ENCODE results near the gene SLC41A2. TPM values are rescaled to one million over a fixed set of nuclear protein-coding genes. Genes with fewer than 3 reads are reported as not detected.

Gene SLC41A2
- total and polyA plus RNA-seq, 9 of the 15 experiments (the other 6 are each of a cell fraction or from before 2014, with no cell fraction given): 0.01 to 0.89 (median 0.16) TPM; not detected in 1

GRCh38 chr12:104933778-104934177 is 24.3 kb downstream of the SLC41A2 start:
- POLR2A ChIA-PET: interaction anchor here (0.7 kb wide), 1 partner anchor 989 kb away, joined by 4 read pairs; no protein-coding TSS in a partner anchor
- FAIRE-seq: no peak
- no peaks in the 10 kb centered on the region for H3K36me3 ChIP-seq (ENCODE audit: control insufficient read depth, insufficient read depth, low read length)

More at GRCh38 chr12:104933778-104934177, 24.3 kb downstream of the SLC41A2 start:
- H3K4me3 ChIP-seq: no peak overlapping the region
- H4K20me1 ChIP-seq (replicated peaks; ENCODE audit: control insufficient read depth, insufficient read depth, low read length): no peaks in the 10 kb centered on the region
- in situ Hi-C loops (cut with MboI): no loop called here
- peaks cover 0 to 2% of the 10 kb centered on the region in 2 experiments; a peak in 2 of 5 replicates for H3K27me3 ChIP-seq (ENCODE audit: control insufficient read depth in 2 of 2, insufficient read depth in 2 of 2, low read length in 2 of 2)
- H3K27ac ChIP-seq (ENCODE audit: extremely low read depth, low read depth, low read length): no peak overlapping the region
- H3K9me1 ChIP-seq (ENCODE audit: control insufficient read depth, insufficient read depth, low read length): no peaks in the 10 kb centered on the region
- no peak overlapping the region for H3K9ac ChIP-seq (ENCODE audit: insufficient read depth in 1 of 2, low read depth in 2 of 2, low read length in 2 of 2)
- H2AFZ ChIP-seq (ENCODE audit: low read depth, low read length): no peak overlapping the region
- no TSS peak for BruUV-seq (replicated peaks)
- 6% methylated on average over 3 of the region's 3 CpGs for WGBS (ENCODE audit: insufficient coverage, low coverage, missing lambda C conversion rate)
- no peak overlapping the region for H3K4me2 ChIP-seq (ENCODE audit: insufficient read depth, low read length)
- H3K4me1 ChIP-seq (replicated peaks in 1 of 2; ENCODE audit: control insufficient read depth in 2 of 2, insufficient read depth in 2 of 2, low read length in 2 of 2): no peaks in the 10 kb centered on the region
- ATAC-seq: no peak
- CTCF ChIA-PET (ENCODE audit: low intra/inter-chr PET ratio): no interaction called here
- DNase-seq (ENCODE audit: extremely low read depth in 1 of 4, low spot score in 3 of 4): no peak
- H3K79me2 ChIP-seq (ENCODE audit: control insufficient read depth, insufficient read depth, low read length): no peaks in the 10 kb centered on the region
- TF ChIP-seq CREB3L1 (IDR thresholded peaks at IDR 0.05; ENCODE audit: borderline replicate concordance, low read depth) (no peak), ZNF408 (CRISPR knock-in tag; IDR thresholded peaks at IDR 0.05; ENCODE audit: low read depth) (no peak), ZNF511 (CRISPR knock-in tag; IDR thresholded peaks at IDR 0.05) (no peak), ZNF586 (CRISPR knock-in tag; conservative IDR thresholded peaks at IDR 0.05) (no peak)
- TF ChIP-seq, protein P1, sequence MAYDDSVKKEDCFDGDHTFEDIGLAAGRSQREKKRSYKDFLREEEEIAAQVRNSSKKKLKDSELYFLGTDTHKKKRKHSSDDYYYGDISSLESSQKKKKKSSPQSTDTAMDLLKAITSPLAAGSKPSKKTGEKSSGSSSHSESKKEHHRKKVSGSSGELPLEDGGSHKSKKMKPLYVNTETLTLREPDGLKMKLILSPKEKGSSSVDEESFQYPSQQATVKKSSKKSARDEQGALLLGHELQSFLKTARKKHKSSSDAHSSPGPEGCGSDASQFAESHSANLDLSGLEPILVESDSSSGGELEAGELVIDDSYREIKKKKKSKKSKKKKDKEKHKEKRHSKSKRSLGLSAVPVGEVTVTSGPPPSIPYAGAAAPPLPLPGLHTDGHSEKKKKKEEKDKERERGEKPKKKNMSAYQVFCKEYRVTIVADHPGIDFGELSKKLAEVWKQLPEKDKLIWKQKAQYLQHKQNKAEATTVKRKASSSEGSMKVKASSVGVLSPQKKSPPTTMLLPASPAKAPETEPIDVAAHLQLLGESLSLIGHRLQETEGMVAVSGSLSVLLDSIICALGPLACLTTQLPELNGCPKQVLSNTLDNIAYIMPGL (CRISPR knock-in tag; IDR thresholded peaks at IDR 0.05): no peak
- no peaks in the 10 kb centered on the region for H3K9me3 ChIP-seq (replicated peaks; ENCODE audit: control insufficient read depth, insufficient read depth, low read depth, low read length)
- intact Hi-C loops (cut with micrococcal nuclease): no loop called here

Data from K562 (cell line).